GM19452 (cell line): ENCODE results near the gene KLRF2.

ENCODE experiments used
- ATAC-seq: cut with Tn5 transposase; IDR thresholded peaks from one replicate; pipeline ENCODE4 v1.9.1; 2021; ENCODE audit not compliant: unreplicated experiment

KLRF2 gene

DNA sequence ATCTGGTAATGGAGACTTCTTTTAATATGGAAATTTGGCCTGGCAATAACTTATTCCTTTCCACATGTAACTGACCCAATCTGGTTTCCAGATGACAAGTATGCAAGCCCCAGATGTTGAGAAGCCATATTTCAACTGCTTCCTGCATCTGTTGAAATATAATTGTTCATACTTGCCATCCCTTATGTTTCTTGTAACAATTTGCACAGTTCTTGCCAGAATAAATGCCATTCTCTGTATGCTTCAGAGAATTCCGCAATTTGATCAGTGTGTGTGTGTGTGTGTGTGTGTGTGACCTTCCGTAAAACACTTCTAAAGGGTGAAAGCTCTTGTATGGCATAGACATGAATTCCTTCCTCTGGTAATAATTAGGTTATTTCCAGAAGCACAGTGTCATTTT lies 52.7 kb downstream of the KLRF2 start:
- ATAC-seq, result no peak

DNA sequence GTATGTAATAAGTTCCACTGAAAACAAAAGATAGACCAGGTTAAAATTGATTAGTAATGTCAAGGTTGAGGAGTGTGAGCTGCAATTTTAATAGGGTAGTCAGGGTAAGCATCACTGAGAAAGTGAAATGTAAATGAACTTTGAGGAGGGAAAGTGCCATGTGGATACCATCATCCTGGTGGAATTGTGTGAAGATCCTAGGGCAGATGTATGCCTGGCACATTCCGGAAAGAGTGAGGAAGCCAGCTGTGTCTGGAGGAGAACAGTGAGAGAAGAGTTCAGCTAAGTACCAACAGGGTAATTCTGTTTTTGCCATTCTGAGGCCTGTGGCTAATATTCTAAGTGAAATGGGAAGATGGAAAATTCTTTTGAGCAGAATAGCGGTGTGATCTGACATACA lies 53.7 kb downstream of the KLRF2 start:
- no peak for ATAC-seq

DNA sequence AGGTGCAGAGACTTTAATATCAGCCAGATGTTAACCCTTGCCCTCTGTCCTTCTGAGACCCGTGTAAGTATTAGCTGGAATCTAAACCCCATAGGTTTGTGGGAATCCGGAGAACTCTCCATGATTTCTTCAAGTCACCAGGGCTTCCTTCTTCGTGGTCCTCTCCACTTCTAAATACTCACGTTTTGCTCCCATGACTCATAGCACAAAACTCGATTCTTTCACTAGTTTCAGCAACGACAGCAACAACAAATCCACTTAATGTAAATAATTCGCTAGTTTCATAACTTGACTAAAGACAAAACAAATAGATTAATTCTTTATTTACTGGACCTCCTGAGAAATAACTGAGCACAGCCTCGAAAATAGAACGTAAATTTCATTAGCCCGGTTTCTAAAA lies 55.3 kb downstream of the KLRF2 start:
- no peak for ATAC-seq

DNA sequence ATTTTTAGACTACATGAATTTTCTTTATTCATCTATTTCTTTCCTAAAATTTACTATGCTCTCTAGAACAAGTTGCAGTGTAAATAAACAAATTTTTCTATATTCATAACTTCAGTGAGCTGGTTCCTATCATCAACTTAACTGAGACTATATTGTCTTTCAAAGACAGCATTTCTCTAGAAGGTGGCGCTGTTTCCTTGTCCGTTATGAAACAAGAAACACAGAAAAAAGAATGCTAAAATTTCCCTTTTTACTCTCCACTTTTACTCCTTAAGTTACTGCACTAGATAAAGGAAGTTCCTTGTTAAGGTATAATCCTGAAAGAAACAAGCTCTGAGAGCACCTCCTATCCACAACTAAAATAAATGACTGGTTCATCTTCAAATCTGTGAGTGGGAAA lies 59.1 kb downstream of the KLRF2 start:
- ATAC-seq, result no peak

DNA sequence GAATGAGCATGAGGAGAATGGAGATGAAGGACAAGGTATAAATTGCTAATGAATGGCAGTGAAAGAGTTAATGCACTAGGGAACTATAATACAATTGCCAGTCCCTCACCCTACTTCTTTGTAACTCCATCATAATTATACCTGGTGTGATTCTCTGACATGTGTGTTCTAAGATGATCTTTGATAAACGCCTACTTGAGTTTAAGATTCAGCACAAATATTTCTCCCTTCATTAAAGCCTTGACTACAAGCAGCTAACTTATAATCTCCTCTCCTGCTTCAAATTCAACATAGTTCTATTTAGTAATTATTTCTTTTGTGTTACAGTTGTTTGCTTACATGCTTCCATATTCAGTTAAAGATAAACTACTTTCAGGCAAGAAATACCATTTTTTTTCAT lies 60.5 kb downstream of the KLRF2 start:
- ATAC-seq, result no peak

DNA sequence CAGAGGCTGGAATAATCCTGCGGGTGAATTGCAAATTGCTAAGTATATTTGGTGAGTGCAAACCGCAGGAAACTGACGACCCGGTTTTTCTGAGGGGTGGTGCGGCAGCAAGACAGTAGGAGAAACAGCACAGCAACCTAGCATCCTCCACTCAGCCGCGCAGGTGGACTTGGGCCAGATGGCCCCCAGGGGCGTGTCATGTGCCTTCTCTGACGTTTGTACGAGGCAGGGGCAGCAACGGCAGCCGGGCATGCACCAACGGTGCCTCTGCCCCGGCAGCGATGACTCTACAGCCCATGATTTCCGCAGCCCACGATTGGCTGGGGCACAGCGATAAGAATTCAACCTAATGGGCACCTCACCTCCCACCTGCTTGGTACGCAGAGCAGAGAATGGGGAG lies 62.0 kb downstream of the KLRF2 start:
- no peak for ATAC-seq

DNA sequence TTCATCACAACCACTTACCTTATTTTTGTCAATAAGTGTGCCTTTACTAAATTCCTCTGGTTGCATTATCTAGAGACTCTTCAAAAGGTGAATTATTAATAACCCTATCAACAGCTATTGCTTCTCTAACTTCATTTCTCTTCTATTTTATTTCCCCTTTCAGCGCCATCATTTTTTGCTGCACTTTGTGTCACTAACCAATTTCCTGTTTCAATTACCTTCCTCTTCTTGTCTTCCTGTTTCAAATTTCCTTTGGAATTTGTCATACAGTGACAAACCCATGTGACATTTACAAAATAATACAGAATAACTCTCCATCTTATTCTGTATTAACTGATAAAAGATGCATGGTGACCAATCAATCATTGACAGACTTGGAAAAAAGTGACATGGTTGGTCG lies 63.1 kb downstream of the KLRF2 start:
- ATAC-seq, result no peak
